Fibroblast of skin of scalp (primary cell): ENCODE measurements around the gene CSNK1G1. TPM values are rescaled to one million over a fixed set of nuclear protein-coding genes. Genes with fewer than 3 reads are reported as not detected.
"Not testable (repeated sequence)": the region's sequence is repeated elsewhere in the genome, so short reads cannot be mapped to it uniquely, and the experiment has no call there.

ENCODE experiments used
- DNase-seq: peaks from one replicate; pipeline ENCODE4 v3.0.0-alpha.2; 2013
- polyA plus RNA-seq, 2 experiments: library from polyadenylated mRNA; unstranded; fragments of 120-200 nt; gene quantifications; one replicate each; pipeline ENCODE4 v1.2.1, GENCODE V29; 2013; ENCODE audit not compliant: insufficient read length in 2 of 2

Gene CSNK1G1
- polyA plus RNA-seq (2013, experiment 1 of 2; ENCODE audit: insufficient read length): 10.6 TPM
- 13.0 TPM for polyA plus RNA-seq (2013, experiment 2 of 2; ENCODE audit: insufficient read length)

DNA sequence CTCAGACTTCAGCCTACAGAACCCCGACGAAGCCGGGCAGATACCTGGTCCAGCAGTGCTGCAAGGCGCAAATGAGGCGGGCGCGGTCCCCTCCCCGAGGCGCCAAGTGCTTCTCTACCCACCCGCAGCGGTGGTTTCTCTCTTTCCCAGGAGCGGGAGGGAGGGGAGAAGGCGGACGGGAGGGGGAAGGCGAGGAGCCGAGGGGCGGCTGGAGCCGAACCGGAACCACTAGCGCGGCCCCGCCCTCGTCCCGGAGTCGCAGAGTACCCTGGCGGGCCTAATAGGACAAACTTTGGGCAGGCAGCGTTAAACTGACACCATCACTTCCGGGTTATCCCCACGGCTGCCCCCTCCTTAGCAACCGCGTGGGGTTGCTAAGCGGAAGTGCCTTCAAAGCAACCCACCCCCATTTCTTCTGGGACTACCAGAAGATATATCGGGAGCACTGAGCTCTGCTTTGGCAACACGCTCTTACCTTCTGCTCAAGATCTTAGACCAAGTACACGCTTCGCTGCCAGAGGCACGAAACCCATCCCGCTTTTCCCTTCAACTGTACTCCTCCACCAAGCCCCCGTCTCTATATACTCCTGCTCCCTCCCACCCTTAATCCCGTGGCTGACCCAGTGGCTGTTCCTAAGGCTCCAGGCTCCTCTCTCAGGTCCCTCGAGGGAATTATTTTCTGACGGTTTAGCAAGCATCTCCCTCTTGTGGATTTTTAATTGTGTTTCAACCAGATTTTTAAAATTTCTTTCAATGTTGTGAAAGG is at the start of gene CSNK1G1:
CSNK1G1 (minus strand) TSS at position 230 of the 766 bp plus-strand sequence. CDS start 55,674 bp downstream, outside the sequence.
- DNase-seq: peak; percentile 99

DNA sequence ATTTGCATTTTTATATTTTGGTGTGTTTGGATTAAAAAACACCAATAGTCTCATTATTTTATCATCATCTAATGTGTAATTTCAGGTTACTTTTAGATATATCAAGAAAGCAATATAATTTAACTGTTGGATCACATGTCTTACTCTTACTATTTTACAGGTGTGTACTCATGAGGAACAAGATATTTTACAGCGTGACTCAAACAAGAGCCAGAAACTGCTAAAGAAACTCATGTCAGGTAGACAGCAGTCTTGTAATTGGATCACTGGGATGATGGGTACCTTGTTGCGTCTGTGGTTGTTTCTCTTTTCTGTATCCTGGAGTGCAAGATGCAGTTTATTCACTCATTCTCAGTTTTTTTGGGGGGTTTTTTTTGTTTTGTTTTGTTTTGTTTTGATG is 44.6 kb upstream of the CSNK1G1 start:
- DNase-seq: no peak

DNA sequence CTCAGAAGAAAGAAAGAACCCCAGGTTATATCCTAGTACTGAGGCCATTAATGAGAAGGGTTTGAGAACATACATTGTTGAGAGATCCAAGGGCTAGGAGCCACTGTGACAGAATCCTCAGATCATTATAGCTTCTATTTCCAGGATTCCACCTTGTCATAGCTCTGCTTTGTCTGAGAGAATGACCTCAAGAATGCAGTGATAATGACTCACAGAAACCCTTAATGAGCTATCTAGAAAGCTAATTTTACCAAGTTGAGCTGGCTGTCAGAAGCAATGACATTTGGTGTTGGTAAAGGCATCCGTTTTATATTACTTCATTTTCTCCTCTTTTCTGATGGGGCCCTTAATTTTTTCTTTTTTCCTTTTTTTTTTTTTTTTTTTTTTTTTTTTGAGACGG is 42.6 kb upstream of the CSNK1G1 start:
- no peak for DNase-seq

DNA sequence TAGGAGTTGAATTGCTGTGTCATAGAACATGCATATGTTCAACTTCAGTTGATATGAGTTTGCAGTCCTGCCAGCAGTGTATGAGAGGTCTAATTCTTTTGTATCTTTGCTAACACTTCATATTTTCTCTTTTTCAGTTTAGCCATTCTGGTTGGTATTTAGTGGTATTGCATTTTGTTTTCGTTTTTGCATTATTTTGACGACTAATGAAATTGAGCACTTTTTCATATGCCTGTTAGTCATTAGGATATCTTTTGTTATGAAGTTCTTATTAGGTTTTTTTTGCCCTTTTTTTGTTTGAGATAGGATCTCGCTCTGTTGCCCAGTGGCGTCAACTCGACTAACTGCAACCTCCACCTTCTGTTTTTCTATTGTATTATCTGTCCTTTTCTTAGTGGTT is 40.8 kb upstream of the CSNK1G1 start:
- DNase-seq: no peak

DNA sequence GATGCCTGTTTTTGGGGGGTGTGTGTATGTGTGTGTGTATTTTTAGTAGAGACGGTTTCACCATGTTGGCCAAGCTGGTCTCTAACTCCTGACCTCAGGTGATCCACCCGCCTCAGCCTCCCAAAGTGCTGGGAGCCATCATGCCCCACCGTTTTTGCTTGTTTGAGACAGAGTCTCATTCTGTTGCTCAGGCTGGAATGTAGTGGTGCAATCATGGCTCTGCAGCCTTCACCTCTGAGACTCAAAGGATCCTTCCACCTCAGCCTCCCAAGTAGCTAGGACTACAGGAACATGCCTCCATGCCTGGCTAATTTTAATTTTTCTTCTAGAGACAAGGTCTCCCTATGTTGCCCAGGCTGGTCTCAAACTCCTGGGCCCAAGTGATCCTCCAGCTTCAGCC is 36.5 kb upstream of the CSNK1G1 start:
- DNase-seq: not testable (repeated sequence)

DNA sequence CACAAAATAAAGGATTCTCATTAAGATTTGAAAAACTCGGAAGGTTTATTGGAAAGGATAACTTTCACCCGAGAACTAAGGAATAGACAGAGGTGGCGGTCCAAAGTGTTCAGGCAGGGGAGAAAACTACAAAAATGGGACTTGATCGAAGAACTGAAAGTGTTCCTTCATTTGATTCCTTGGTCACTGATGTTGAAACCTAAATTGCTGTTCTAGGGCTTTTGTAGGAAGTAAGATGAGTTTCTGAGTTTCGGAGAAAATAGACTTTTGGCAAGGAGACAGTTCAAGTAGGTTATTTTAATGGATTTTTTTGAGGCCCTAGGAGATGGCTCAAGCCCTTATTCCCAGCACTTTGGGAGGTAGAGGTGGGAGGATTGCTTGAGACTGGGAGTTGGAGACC is 33.1 kb upstream of the CSNK1G1 start:
- no peak for DNase-seq

DNA sequence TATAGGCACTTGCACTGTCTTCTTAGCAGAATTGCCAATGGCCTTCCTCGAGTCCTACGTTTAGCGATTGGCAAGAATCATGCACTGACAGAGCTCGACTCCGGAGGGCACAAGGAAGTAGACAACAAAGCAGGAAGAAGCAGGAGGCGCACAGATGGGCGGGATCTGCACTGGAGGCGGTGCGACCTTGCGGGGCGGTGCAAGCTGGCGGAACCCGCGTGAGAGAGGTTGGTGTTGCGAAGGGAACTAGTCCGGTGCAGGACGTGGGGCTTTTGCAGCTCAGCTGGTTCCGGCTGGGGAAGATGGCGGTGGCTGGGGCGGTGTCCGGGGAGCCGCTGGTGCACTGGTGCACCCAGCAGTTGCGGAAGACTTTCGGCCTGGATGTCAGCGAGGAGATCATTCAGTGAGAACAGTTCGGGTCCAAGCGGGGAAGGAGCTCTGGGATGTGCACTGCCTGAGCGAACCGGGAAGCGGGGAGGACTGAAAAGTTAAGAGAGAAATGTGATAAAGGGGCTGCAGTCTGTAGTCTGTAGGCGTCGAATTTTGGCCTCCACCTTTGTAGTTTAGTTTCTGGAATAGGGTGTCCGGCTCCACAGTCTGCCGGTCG is 31.7 kb upstream of the CSNK1G1 start, which contains the start of gene TRIP4:
TRIP4 (plus strand) TSS at position 275 of the 607 bp plus-strand sequence; CDS start at position 303, 28 bp downstream.
- peak; percentile 98 for DNase-seq

DNA sequence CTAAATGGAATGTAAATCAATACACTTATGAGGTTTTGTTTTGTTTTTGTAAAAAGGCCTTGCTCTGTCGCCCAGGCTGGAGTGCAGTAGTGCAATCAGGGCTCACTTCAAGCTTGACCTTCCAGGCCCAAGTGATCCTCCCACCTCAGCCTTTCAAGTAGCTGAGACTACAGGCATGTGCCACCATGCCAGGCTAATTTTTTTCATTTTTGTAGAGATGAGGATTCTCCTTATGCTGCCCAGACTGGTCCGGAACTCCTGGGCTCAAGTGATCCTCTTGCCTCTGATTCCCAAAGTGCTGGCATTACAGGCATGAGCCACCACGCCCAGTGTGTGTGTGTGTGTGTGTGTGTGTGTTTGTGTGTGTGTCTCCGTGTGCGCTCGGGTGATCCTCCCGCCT is 30.3 kb upstream of the CSNK1G1 start:
- no peak for DNase-seq

DNA sequence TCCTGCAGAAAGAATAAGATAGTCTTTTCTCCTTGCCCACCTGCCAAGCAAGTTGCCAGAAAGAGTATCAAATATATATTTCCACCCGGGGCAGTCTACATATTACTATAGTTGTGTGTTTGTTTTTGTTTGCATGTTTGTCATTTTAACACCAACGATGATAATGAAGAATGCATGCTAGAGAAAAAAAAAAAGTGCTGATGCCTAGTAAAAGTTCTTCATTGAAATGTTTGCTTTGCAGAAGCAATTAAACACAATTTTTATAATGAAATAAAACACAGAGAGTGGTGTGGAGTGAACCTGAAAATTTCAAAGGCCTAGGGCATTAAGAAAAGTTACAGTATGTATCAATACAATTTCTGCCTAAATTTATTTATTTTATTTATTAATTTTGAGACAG is 27.8 kb upstream of the CSNK1G1 start:
- DNase-seq: no peak

DNA sequence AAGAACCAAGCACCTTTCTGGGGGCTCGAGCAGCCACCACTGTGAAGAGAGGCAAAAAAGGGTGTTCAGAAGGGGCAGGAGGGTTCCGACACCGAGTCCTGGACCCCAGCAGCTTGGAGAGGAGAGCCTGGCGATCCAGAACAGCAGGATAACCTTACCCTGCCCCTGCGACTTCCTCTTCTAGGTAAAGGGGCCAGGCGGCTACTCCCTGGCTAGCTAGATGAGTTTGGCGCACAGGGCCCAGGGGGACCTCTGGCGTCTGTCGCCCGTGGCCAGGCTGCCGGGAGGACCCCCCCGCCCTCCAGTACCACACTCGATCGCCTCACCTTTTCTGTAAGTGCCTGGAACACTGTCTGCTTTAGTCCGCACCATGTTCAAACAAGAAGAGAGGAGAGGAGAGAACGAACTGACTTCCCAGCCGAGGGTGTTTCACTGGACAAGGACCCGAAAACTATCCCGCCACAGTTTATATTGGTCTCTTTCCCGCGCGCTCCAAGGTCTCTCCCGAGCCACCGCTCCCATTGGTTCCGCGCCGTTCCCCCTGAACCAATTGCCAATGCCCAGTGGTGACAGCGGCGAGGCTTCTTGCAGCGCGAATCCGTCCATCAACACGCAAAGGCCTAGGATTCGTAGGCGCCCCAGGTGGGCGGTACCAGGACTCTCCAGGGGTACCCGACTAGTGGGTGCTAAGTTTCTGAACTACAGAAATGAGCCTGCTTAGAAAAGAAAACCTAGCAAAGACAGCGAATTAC is 25.2 kb upstream of the CSNK1G1 start, which contains the start of gene PCLAF:
PCLAF (minus strand) TSS at position 442 of the 752 bp plus-strand sequence; CDS start at position 372, 70 bp downstream.
- DNase-seq: peak; percentile 96

DNA sequence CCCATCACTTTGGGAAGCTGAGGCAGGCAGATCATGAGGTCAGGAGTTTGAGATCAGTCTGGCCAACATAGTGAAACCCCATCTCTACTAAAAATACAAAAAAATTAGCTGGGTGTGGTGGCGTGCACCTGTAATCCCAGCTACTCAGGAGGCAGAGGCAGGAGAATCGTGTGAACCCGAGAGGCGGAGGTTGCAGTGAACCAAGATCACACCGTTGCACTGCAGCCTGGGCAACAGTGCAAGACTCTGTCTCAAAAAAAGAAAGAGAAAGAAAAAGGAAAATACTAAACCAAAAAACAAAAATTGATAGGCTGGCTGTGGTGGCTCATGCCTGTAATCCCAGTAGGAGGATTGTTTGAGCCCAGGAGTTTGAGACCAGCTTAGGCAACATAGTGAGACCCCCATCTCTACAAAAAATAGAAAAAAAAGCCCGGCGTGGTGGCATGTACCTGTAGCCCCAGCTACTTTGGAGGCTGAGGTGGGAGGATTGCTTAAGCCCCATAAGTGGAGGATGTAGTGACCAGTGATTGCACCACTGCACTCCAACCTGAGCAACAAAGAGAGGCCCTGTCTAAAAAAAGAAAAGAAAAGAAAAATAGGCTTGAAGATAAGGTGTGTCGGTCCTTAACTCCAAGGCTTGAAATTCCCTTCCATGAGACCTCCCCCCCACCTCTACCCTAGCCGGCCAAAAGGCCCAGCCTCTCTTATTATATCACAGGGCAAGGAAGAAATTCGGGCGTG is 24.3 kb upstream of the CSNK1G1 start:
- not testable (repeated sequence) for DNase-seq

DNA sequence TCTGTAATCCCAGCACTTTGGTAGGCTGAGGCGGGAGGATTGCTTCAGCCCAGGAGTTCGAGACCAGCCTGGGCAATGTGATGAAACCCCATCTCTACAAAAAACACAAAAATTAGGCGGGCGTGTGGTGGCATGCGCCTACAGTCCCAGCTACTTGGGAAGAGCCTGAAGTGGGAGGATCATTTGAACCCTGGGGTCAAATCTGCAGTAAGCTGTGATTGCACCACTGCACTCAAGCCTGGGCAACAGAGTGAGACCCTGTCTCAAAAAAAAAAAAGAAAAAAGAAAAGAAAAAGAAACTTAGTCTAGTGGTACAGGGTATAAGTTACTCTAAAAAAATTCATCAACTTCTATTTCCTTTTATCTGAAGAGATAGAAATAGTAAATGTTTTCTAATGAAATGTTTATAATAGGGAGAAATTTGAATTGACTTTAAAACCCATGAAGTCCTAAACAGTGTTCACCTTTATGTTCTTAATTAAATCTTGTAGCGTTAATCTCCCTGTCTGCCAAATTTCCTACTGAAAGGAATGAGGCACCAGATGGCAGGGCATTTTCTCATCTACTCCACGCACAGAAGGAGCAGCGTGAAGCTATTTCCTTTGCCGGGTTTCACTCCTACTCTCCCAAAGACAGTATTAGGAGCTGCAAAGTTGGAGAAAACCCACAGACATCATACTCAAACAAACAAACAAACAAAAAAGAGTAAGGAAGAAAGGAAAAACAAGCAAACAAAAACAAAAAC is 23.4 kb upstream of the CSNK1G1 start:
- DNase-seq: peak; percentile 12

DNA sequence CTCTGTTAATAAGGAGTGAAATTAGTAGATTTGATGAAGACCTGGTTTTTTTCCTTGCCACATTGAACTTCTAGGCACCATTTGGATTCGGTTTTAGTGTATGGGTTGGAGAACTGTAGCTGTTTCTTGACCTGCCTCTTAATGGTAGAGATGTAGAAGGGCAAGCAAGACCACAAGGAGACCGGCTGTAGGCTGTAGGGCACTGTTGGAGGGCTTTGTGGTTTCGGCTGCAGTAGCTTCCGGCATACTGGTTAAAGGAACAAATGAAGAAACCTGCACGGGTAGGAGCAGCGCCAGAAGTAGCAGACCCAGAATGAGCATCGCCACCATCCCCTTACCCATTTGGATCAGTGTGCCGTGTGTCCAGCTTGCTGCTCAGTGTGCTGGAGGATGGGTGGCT is 17.4 kb upstream of the CSNK1G1 start:
- DNase-seq: no peak

DNA sequence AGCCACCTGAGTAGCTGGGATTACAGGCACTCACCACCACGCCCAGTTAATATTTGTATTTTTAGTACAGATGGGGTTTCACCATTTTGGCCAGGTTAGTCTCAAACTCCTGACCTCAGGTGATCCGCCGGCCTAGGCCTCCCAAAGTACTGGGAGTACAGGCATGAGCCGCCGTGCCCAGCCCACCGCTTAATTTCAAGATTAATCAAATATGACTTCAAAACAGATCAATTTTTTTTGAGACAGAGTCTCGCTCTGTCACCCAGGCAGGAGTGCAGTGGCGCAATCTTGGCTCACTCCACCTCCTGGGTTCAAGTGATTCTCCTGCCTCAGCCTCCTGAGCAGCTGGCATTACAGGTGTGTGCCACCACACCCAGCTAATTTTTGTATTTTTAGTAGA is 15.4 kb upstream of the CSNK1G1 start:
- not testable (repeated sequence) for DNase-seq

DNA sequence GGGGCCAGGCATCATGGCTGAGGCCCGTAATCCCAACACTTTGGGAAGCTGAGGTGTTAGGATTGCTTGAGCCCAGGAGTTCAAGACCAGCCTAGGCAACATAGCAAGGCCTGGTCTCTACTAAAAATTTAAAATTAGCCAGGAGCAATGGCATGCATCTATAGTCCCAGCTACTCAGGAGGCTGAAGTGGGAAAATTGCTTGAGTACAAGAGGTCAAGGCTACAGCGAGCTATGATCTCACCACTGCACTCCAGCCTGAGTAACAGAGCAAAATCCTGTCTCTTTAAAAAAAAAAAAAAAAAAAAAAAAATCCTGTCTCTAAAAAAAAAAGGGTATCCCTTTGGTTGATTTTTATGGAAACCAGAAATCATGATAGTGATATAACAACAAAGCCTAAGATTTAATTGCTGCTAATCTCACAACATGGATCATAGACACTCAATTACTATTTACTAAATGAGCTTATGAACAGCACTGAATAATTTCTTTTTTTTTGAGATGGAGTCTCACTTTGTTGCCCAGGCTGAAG is 13.2 kb upstream of the CSNK1G1 start:
- DNase-seq: no peak

DNA sequence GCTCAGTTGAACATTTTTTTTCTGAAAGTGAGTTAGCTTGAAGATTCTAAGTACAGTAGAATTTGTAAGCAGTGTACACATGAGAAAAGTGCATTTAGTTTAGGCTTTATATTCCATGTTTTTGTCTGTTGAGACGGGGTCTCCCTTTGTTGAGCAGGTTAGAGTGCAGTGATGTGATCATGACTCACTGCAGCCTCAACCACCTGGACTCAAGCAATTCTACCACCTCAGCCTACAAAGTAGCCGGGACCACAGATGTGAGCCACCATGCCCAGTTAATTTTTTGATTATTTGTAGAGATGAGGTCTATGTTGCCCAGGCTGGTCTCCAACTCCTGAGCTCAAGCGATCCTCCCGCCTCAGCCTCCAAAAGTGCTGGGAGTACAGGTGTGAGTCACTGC is 5.3 kb upstream of the CSNK1G1 start:
- no peak for DNase-seq

DNA sequence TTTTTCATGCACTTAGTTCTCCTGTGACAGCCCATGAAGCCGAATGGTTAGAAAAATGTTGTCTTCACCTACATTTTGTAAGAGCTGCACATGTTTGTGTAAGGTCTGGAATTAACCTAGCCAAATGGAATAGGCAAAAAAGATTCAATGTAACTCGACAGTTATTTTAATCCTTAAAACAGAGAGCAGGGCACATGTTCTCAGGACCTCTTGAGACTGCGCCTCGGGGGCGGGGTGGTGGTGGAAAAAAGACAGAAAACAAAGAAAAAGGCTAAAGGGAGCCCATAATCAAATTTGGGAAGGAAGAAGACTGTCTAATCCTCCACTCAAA is 702 bp upstream of the CSNK1G1 start:
- no peak for DNase-seq

DNA sequence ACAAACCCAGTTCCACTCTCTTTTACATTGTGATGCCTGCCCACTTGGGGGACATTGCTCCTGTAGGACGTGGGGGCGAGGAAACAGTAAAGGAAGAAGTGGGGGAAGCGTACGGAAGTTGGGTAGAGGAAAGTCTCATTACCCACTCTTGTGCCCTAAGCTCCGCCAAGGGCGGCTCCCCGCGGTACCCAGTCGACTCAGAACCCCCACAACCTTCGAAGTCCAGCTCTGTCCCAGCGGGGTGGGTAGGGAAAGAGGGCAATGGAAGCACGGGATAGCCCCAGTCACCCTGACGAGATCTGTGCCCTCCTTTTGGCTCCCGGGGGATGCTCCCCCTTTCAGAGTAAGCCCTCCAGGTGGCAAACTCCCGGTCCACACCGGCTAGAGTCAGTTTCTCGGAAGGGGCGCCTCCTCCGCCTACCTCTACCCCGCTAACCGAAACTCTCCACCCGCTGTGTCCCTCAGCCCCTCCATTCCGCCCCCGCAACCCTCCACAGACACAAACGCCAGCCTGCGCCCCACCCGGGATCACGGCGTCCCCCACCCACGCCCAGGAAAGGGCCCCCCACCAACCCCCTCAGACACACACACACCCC is 527 bp downstream of the CSNK1G1 start:
- no peak for DNase-seq

DNA sequence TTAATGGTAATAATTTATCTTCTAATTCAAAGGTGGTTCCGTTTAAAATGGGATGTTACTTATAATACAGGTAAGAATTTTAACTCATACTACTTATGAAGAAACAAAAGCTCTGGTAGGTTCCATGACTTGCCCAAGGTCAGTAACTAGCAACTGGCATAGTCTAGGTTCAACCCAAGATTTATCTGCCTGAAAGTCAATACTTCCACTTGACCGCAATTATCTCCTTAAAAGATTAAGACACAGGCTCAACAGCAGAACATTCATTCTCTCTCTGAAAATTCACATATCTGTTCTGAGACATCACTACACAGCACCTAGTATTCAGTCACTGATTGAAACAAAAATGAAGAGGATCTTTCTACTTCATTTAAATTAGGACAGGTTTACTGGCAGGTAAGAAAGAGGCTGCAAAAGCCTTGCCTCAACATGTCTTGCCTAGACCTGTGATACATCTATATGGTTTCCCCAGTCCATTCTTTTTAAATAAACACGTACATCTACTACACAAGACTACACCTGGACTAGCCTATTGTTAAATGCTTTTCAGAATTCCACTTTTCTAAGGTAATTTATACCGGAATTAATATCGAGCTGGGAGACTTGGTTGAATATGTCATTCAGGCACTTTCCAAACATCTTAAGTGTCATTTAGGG is 1.2 kb downstream of the CSNK1G1 start:
- no peak for DNase-seq

DNA sequence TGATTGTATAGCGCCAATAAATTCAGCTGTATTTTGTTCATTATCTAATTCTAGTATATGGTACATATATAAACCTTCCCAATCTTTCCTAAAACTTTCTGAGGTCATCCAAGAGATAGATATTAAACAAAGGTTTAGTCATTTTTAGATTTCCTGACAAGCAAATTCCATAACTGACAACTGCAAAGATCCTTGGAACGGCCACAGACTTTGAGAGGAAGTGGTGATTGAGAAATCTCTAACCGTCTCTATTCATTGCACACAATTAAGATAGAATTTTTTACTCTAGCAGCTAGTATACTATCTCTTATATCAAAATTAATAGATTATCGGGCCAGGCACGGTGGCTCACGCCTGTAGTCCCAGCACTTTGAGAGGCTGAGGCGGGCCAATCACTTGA is 4.7 kb downstream of the CSNK1G1 start:
- DNase-seq: peak; percentile 39

DNA sequence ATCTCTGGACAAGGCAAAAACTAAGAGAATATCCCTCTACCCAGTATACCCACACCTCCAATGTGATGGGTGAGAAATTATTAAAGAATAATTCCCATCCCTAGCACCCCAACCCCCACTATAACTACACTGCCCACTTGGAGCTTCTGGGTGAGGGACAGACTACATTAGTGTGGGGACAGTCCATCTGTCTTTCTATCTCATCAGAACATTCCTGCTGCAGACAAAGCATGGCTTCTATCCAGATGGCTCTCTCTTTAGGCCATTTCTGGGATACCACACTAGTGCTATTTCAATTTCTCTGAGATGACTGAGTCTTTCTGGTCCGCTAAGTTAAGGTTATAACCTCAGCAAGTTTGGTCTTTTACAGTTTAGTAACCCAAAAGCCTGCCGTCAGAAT is 6.6 kb downstream of the CSNK1G1 start:
- DNase-seq: no peak
